SU-DHL-6 (cell line): ENCODE measurements around the gene LYZL2.

Experiments
- EZH2phosphoT487 ChIP-seq: fragments of 200-600 bp; sonication (generic), shearing (Covaris generic); conservative IDR thresholded peaks from 2 replicates; pipeline ENCODE4 v1.6.1; 2018; ENCODE audit warnings: mild to moderate bottlenecking, antibody characterized with exemption, low read length, moderate library complexity, mixed read lengths
- TF ChIP-seq, protein P1 (sequence below): fragments of 200-600 bp; sonication (generic); IDR thresholded peaks from one replicate; pipeline ENCODE4 v1.5.1; 2017; ENCODE audit warnings: antibody characterized with exemption, mild to moderate bottlenecking, low read length, moderate library complexity; ENCODE audit not compliant: insufficient read depth, poor library complexity, severe bottlenecking

DNA sequence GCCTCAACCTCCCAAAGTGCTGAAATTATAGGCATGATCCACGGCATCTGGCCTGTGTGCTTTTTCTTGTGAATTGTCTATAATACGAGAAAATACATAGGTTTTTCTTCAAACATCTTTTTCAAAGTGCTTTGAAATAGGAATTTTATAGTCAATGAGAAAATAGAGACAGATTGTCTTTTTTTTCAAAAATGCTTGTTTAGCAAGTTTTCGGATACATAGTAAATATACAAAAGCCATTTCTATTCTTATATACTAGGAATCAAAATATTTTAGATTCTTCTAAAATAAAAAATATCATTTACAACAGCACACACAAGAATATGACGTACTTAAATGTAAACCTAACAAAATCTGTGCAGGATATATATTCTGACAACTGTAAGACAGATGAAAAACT lies 1.6 kb upstream of the LYZL2 start:
- TF ChIP-seq, protein P1, sequence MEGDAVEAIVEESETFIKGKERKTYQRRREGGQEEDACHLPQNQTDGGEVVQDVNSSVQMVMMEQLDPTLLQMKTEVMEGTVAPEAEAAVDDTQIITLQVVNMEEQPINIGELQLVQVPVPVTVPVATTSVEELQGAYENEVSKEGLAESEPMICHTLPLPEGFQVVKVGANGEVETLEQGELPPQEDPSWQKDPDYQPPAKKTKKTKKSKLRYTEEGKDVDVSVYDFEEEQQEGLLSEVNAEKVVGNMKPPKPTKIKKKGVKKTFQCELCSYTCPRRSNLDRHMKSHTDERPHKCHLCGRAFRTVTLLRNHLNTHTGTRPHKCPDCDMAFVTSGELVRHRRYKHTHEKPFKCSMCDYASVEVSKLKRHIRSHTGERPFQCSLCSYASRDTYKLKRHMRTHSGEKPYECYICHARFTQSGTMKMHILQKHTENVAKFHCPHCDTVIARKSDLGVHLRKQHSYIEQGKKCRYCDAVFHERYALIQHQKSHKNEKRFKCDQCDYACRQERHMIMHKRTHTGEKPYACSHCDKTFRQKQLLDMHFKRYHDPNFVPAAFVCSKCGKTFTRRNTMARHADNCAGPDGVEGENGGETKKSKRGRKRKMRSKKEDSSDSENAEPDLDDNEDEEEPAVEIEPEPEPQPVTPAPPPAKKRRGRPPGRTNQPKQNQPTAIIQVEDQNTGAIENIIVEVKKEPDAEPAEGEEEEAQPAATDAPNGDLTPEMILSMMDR = no peak
- no peak for TF ChIP-seq EZH2phosphoT487
